Fibroblast of lung (primary cell): ENCODE data around the gene WNT8A. TPM values are rescaled to one million over a fixed set of nuclear protein-coding genes. Genes with fewer than 3 reads are reported as not detected.
"Not testable (repeated sequence)": the region's sequence is repeated elsewhere in the genome, so short reads cannot be mapped to it uniquely, and the experiment has no call there.

Source experiments
- DNase-seq, 2 donors: peaks; one replicate each; pipeline versions ENCODE4 v3.0.0 to v3.0.0-alpha.2; 2010; ENCODE audit warnings: low read depth in 2 of 2
- H2AFZ ChIP-seq: 2 replicates; pipeline ENCODE4 v1.5.1; 2012; ENCODE audit warnings: low read length, control low read depth, inconsistent platforms
- H3K27ac ChIP-seq: 2 replicates; pipeline ENCODE4 v1.5.1; 2011; ENCODE audit warnings: low read length, control low read depth; ENCODE audit not compliant: insufficient read depth
- H3K27me3 ChIP-seq: 2 replicates; pipeline ENCODE4 v1.5.1; 2011; ENCODE audit warnings: mild to moderate bottlenecking, low read length; ENCODE audit not compliant: control insufficient read depth, insufficient read depth
- H3K36me3 ChIP-seq: 2 replicates; pipeline ENCODE4 v1.5.1; 2011; ENCODE audit warnings: low read length; ENCODE audit not compliant: control insufficient read depth, insufficient read depth
- H3K4me1 ChIP-seq: 2 replicates; pipeline ENCODE4 v1.5.1; 2011; ENCODE audit warnings: low read length; ENCODE audit not compliant: control insufficient read depth, insufficient read depth; ENCODE audit errors: extremely low read depth
- H3K4me2 ChIP-seq: 2 replicates; pipeline ENCODE4 v1.5.1; 2011; ENCODE audit warnings: low read length, control low read depth; ENCODE audit not compliant: insufficient read depth; ENCODE audit errors: extremely low read depth
- H3K4me3 ChIP-seq, 4 experiments: fragments of 200-600 bp in 1 of 4; sonication (generic) in 1 of 4; replicated peaks in 1 of 4; 2 replicates each; pipeline ENCODE4 v1.5.1; 2011 to 2016; ENCODE audit warnings: low read length in 4 of 4, low read depth in 3 of 4, mild to moderate bottlenecking in 3 of 4, control low read depth in 2 of 4, inconsistent platforms in 1 of 4, mixed read lengths in 1 of 4; ENCODE audit not compliant: insufficient read depth in 1 of 4; ENCODE audit errors: control extremely low read depth in 1 of 4
- H3K79me2 ChIP-seq: 2 replicates; pipeline ENCODE4 v1.5.1; 2012; ENCODE audit warnings: mild to moderate bottlenecking, low read length, inconsistent platforms; ENCODE audit not compliant: control insufficient read depth, insufficient read depth
- H3K9ac ChIP-seq: 2 replicates; pipeline ENCODE4 v1.5.1; 2011; ENCODE audit warnings: mild to moderate bottlenecking, low read length, control low read depth; ENCODE audit not compliant: insufficient read depth
- H3K9me3 ChIP-seq: 2 replicates; pipeline ENCODE4 v1.5.1; 2012; ENCODE audit warnings: low read depth, low read length; ENCODE audit not compliant: control insufficient read depth, insufficient read depth
- H4K20me1 ChIP-seq: 2 replicates; pipeline ENCODE4 v1.5.1; 2011; ENCODE audit warnings: low read length; ENCODE audit not compliant: control insufficient read depth, insufficient read depth; ENCODE audit errors: extremely low read depth
- CTCF ChIP-seq, 2 donors: IDR thresholded peaks in 1 of 2; conservative IDR thresholded peaks in 1 of 2; 1 replicate in 1 of 2; 2 replicates in 1 of 2; pipeline ENCODE4 v1.5.1; 2011 to 2012; ENCODE audit warnings: low read length in 2 of 2, control low read depth in 1 of 2, inconsistent platforms in 1 of 2, low read depth in 1 of 2, mild to moderate bottlenecking in 1 of 2
- EZH2 ChIP-seq: IDR thresholded peaks from 2 replicates; pipeline ENCODE4 v1.5.1; 2012; ENCODE audit warnings: low read length, control low read depth, mild to moderate bottlenecking; ENCODE audit errors: missing control alignments
- polyA plus RNA-seq, 2 donors: library from polyadenylated mRNA; depleted of rRNA in 1 of 2; stranded (reverse) in 1 of 2; unstranded in 1 of 2; fragments of >200 nt; gene quantifications; 2 replicates each; pipeline ENCODE4 v1.2.1, GENCODE V29; 2011 to 2012; ENCODE audit warnings: missing spikeins in 1 of 2
- total RNA-seq: library from RNA; depleted of rRNA; stranded (reverse); fragments of >200 nt; gene quantifications from 2 replicates; pipeline ENCODE4 v1.2.1, GENCODE V29; 2014

WNT8A gene
- total and polyA plus RNA-seq, 2 donors (not counting 1 experiment from before 2014, with no cell fraction given) = not detected

DNA sequence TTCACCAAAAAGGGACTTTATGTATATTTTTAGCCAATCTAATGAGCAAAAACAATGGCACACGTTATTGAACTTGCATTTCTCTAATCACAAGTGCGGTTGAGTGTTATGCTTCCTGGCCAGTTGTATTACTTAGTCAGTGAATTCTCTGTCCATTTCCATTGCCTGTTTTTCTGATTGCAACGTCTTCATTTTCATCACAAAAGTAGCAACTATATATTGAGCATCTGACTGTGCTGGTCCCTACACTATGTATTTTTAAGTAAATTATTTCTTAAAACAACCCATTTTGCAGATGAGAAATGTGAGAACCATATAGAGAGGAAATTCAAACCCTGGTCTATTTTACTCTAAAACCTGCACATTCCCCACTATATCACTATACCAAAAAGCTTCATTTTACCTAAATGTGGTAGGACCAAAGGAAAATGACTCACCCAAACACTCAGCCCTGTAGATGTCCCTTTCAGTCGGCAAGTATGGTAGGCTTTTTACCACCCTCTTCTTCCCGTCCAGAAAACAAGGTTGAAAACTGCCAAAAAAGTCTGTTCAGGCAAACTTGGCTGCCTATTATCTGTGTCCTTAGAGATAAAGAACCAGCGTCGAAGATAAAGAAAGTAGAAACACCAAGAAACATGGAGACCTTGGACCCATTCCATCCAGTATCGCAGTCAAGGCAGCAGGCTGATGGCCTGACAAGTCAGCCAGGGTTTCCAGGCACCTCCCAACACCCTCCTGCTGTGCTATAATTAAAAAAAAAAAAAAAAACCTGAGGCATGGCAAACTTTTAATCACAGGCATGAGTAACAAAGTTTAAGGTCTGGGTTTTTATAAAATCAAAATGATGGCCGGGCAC is 32.2 kb upstream of the WNT8A start:
- Histone ChIP-seq H3K27ac (no peak overlapping the region), H3K36me3 (no peaks in the 10 kb centered on the region), H4K20me1 (no peaks in the 10 kb centered on the region), H3K9ac (no peak overlapping the region), H3K27me3 (no peaks in the 10 kb centered on the region), H3K4me1 (no peaks in the 10 kb centered on the region), H3K4me2 (no peak overlapping the region), H3K4me3 (no peak overlapping the region), H3K9me3 (no peaks in the 10 kb centered on the region), H2AFZ (no peak overlapping the region), H3K79me2 (no peaks in the 10 kb centered on the region)
- peak in 1 of 2 donors; percentile 57 for DNase-seq
- no peak for TF ChIP-seq CTCF (conservative IDR thresholded peaks at IDR 0.05 in 1 of 2, IDR thresholded peaks at IDR 0.05 in 1 of 2; ENCODE audit: low read depth in 1 of 2, low read length in 2 of 2)
- TF ChIP-seq EZH2 = no peak

DNA sequence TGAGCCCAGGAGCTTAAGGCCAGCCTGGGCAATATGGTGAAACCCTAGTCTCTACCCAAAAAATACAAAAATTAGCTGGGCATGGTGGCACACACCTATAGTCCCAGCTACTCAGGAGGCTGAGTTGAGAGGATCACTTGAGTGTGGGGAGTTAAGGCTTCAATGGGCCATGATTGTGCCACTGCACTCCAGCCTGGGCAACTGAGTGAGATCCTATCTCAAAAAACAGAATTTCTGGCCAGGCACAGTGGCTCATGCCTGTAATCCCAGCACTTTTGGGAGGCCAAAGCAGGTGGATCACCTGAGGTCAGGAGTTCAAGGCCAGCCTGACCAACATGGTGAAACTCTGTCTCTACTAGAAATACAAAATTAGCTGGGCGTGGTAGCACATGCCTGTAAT is 31.1 kb upstream of the WNT8A start:
- H3K4me2 ChIP-seq, H3K4me3 ChIP-seq, H4K20me1 ChIP-seq: not testable (repeated sequence)

GRCh38 chr5:138053554-138053953 is 30.3 kb upstream of the WNT8A start:
- no peak for DNase-seq

More for the DNA sequence above, 31.1 kb upstream of the WNT8A start:
- H3K9ac ChIP-seq, H3K27ac ChIP-seq, DNase-seq, H2AFZ ChIP-seq, H3K36me3 ChIP-seq, H3K79me2 ChIP-seq, H3K27me3 ChIP-seq, H3K9me3 ChIP-seq, H3K4me1 ChIP-seq: not testable (repeated sequence)

More at GRCh38 chr5:138053554-138053953, 30.3 kb upstream of the WNT8A start:
- Histone ChIP-seq H3K9me3 (no peaks in the 10 kb centered on the region), H3K9ac (no peak overlapping the region), H4K20me1 (no peaks in the 10 kb centered on the region), H2AFZ (no peak overlapping the region), H3K36me3 (no peaks in the 10 kb centered on the region), H3K79me2 (no peaks in the 10 kb centered on the region), H3K4me3 (no peak overlapping the region), H3K27me3 (no peaks in the 10 kb centered on the region), H3K4me2 (no peak overlapping the region), H3K4me1 (no peaks in the 10 kb centered on the region), H3K27ac (no peak overlapping the region)
- TF ChIP-seq CTCF (conservative IDR thresholded peaks at IDR 0.05 in 1 of 2, IDR thresholded peaks at IDR 0.05 in 1 of 2; ENCODE audit: low read depth in 1 of 2, low read length in 2 of 2) (no peak), EZH2 (no peak)
